Measurements from ENCODE around the gene MRPS5.
"Not testable (repeated sequence)": the region's sequence is repeated elsewhere in the genome, so short reads cannot be mapped to it uniquely, and the experiment has no call there.

Gene MRPS5

DNA sequence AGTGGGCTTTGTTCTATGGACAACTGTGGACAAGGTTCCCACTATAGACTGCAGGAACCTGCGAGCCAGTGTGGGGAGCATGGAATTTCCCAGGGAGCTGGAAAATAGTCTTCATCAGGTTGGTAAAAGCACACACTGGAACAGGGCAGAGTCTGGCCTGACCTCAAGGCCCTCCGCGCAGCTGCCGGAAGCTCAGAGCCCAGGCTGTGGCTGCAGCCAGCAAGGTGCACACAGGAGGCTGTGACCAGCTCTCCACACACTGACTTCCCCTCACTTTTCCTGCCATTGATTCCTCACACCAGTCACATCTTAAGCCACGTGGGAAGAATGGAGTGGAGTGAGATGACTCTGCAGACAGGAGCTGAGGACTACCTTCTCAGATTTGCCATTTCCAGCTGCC, 77.0 kb downstream of the MRPS5 start:
- DNase-seq: no peak

DNA sequence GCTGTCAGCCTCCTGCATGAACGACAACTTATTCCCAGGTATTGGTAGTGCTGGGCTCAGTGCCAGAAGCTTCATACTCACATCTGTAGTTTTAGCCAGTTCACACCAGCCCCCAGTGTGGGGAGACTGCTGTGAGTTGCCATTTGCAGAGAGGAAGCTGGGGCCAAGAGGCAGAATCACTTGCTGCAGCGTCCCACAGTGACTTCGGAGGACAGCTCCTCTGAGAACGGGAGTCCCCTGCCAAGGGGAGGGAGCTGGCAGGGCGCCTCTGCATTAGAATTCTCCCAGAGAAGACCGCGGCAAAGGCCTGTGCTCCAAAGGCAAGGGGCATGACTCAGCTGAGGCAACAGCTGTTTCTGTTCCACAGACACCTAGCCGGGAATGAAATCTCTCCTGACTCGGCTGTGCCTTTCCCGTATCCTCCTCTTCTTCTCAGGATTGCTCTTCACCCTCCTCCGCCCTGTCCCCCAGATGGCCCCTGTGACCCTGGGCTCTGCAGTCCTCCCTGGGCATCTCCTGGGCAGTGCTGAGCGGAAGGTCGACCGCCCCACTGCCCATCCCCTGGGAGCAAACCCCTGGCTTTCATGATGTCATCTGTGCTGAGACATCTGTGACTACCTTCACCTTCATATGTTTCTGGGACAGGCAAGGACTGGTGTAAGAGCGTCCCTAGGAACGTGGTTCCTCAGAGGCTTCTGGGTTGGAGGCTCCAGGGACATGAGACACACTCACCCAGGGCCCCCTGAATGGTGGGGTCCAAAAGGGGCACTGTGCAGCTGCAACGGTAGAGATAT, 78.1 kb downstream of the MRPS5 start:
- DNase-seq: no peak

DNA sequence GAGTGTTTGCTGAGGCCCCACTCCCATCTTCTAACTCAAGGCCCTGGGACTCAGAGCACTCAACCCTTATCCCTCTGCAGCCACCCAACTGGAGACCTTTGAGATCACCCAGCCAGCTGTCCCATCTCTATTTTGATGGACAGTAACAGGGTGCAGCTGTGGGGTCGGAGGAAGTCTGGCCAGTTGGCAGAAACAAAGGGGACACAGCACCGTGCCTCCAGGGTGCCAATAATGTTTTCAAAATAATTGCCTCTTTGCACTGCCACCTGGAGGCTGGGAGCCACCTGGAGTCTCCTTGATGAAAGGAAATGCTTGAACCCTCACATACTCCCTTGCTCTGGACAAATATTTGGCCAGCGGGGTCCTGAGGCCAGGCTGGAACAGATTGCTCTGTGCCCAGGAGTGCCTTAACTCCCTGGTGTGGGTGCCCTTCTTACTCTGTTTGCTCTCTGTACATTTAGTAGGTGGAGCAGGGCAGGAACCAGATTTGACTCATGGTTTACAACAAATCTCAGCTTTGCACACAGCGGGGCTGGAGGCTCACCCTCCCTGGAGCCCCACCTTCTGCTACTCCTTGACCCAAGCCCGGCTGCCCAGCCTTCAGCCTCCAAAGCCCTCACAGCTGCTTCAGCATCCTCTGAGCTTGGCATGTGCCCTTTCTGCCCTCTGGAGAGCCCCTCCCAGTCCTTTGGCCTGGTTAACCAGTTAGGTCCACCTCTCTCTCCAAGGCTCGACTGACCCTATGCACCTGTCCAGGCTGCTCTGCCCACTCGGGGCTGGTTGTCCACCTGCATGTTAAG, 78.9 kb downstream of the MRPS5 start:
- DNase-seq: no peak

DNA sequence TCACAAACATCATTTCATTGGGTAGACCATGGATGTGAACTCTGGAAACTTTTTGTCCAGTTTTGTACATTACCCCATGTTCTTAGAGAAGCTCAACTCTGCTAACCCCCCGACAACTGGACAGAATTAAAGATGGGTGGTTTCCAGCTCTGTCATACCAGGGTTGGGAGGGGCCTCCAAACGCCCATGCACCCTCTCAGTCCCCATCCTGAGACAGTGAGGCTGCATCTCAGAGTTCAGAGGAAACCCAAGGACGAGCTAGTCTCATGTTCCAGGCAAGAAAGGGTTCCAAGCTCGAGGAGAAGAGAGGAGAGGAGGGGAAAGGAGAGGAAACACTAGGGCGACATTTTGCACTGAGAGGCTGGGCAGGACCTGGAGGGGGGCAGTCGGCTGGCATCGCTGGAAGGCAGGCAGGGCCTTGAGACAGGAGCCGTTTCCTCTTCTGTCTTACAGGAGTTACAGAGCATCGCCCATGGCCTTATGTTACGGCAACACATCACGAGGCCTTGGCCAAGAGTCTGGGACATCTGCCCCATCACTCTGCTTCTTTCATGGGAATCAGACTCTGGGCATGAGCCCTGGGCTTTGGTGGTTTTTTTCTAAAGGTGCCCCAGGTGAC, 79.7 kb downstream of the MRPS5 start:
- no peak for DNase-seq

DNA sequence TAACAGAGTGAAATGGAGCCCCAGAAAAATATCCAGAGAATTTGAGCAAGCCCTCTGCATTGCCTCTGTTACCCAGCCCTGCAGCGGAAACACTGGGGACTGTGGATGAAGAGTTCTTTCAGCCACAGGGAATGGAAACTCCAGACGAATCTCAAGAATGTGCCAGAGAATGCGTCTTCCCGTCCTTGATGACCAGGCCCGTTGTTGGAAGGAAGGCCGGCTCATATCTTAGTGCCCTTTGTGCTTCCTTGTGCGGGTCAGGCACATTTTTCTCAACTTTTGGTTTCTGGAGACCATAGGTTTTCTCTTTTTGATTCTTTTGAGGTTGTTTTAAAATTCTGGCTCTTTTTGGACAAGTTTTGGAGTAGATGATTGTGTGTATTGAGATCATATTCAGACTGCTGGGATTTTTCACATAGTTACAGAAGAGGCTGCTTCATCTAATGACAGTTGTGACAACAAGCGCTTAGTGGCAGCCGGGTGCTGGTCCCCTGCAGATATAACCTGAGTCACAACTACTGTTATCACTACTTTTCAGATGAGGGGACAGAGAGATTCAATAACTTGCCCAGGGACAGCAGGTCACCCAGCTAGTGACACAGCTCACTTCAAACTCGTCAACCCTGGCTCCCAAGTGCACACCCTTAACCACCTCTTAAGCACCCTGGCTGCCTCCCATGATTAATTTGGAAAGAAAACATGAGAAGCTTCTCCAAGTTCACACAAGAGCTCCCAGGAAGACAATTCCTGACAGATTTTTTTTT, 80.4 kb downstream of the MRPS5 start:
- DNase-seq: no peak

DNA sequence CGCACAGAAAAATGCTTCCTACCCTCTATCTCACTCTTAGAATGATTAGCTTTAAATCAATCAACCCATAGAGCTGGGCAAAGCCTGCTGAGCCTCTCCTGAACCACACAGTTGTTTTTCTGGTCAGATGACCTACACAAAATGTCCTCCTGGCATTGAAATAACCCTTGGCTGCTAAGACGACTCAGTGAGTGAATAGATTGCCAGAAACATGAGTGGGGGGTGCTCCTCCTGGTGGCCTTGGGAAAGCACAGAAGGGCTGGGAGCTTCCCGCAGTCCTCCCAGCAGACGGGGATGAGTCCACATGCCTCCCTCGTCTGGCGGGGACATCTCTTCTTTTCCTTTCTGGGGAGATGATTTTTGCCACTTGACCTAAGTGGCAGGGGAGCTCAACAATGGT, 81.2 kb downstream of the MRPS5 start:
- DNase-seq: no peak

DNA sequence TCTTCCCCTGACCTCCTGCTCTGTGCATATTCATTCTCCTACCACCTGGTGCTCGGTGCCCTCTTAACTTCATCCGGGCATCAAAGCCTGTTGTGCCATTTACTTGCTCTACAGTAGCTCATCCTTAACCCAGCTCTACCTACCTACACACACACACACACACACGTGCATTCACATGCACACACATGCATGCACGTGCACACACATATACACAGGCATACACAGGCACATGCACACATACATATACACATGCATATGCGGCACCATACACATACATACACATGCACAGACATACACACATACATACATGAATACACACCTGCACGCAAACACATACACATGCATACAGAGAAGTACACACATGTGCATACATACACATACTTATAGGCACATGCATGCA, 81.6 kb downstream of the MRPS5 start:
- no peak for DNase-seq

DNA sequence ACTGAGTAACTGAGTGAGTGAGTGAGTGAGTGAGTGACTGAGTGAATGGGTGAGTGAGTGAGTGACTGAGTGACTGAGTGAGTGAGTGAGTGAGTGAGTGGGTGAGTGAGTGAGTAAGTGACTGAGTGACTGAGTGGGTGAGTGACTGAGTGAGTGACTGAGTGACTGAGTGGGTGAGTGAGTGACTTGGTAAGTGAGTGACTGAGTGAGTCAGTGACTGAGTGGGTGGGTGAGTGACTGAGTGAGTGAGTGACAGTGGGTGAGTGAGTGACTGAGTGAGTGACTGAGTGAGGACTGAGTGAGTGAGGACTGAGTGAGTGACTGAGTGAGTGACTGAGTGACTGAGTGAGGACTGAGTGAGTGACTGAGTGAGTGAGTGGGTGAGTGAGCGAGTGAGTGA, 82.2 kb downstream of the MRPS5 start:
- no peak for DNase-seq

DNA sequence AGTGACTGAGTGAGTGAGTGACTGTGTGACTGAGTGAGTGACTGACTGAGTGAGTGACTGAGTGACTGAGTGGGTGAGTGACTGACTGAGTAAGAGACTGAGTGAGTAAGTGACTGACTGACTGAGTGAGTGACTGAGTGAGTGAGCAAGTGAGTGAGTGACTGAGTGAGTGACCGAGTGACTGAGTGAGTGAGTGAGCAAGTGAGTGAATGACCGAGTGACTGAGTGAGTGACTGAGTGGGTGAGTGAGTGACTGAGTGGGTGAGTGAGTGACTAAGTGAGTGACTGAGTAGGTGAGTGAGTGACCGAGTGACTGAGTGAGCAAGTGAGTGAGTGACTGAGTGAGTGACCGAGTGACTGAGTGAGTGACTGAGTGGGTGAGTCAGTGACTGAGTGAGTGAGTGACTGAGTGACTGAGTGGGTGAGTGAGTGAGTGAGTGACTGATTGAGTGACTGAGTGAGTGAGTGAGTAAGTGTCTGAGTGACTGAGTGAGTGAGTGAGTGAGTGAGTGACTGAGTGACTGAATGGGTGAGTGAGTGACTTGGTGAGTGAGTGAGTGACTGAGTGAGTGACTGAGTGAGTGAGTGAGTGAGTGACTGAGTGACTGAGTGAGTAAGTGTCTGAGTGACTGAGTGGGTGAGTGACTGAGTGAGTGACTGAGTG, 82.8 kb downstream of the MRPS5 start:
- no peak for DNase-seq

DNA sequence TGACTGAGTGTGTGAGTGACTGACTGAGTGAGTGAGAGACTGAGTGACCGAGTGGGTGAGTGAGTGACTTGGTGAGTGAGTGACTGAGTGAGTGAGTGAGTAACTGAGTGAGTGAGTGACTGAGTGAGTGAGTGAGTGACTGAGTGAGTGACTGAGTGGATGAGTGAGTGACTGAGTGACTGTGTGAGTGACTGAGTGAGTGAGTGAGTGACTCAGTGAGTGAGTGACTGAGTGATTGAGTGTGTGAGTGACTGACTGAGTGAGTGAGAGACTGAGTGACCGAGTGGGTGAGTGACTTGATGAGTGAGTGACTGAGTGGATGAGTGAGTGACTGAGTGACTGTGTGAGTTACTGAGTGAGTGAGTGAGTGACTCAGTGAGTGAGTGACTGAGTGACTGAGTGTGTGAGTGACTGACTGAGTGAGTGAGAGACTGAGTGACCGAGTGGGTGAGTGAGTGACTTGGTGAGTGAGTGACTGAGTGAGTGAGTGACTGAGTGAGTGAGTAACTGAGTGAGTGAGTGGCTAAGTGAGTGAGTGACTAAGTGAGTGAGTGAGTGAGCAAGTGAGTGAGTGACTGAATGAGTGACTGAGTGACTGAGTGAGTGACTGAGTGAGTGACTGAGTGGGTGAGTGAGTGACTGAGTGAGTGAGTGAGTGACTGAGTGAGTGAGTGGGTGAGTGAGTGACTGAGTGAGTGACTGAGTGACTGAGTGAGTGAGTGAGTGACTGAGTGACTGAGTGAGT, 83.6 kb downstream of the MRPS5 start:
- not testable (repeated sequence) for DNase-seq

DNA sequence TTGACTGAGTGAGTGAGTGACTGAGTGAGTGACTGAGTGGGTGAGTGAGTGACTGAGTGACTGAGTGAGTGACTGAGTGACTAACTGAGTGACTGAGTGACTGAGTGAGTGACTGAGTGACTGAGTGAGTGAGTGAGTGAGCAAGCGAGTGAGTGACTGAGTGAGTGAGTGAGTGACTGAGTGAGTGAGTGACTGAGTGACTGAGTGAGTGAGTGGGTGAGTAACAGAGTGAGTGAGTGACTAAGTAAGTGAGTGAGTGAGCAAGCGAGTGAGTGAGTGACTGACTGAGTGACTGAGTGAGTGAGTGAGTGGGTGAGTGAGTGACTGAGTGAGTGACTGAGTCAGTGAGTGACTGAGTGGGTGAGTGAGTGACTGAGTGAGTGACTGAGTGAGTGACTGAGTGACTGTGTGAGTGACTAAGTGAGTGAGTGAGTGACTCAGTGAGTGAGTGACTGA, 84.2 kb downstream of the MRPS5 start:
- DNase-seq: no peak

DNA sequence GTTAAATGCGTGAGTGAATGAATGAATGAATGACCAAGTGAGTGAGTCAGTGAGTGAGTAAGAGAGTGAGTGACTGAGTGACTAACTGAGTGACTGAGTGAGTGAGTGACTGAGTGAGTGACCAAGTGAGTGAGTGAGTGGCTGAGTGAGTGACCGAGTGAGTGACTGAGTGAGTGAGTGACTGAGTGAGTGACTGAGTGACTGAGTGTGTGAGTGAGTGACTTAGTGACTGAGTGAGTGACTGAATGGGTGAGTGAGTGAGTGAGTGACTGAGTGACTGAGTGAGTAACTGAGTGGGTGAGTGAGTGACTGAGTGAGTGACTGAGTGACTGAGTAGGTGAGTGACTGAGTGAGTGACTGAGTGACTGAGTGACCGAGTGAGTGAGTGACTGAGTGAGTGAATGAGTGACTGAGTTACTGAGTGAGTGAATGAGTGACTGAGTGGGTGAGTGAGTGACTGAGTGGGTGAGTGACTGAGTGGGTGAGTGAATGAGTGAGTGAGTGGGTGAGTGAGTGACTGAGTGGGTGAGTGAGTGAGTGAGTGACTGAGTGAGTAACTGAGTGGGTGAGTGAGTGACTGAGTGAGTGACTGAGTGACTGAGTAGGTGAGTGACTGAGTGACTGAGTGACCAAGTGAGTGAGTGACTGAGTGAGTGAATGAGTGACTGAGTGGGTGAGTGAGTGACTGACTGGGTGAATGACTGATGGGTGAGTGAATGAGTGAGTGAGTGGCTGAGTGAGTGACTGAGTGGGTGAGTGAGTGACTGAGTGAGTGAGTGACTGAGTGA, 84.8 kb downstream of the MRPS5 start:
- no peak for DNase-seq
